ENCODE measurements around the gene ATP5PD.
"Not testable (repeated sequence)": the region's sequence is repeated elsewhere in the genome, so short reads cannot be mapped to it uniquely, and the experiment has no call there.

The ATP5PD gene

GRCh38 chr17:75077072-75077495, 30.3 kb upstream of the ATP5PD start:
- DNase-seq = no peak

DNA sequence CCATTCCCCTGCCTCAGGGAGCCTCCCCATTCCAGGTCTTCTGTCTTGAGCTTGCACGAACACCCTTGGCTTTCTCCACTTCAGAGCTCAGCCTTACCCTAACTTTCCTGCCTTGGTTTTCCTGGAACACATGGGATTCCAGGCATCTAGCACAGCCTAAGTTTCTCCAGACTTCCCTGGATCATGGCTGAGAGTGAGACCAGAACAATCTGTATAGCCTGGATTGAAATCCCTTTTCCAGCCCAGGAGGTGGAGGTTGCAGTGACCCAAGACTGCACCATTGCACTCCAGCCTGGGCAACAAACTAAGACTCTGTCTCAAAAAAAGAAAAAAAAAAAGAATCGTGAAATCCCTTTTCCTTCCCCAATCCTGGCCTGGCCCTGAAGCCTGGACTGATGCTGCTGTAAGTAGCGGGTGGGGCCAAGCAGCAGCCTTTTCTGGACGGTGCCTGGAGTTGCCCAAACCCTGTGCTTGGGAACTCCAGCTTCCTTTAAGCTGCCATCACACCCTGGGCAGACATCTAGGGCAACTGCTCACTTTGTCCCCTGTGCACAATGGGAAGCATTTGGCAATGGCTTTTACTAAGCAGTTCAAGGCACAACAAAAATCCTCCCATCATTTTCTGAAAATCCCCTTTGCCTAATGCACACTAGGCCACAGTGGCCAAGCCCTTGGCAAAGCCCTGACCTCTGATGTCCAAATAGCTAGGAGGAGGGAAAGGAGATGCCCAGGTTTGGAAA, 29.0 kb upstream of the ATP5PD start:
- no peak for DNase-seq

GRCh38 chr17:75074532-75074931, 27.8 kb upstream of the ATP5PD start:
- no peak for DNase-seq

DNA sequence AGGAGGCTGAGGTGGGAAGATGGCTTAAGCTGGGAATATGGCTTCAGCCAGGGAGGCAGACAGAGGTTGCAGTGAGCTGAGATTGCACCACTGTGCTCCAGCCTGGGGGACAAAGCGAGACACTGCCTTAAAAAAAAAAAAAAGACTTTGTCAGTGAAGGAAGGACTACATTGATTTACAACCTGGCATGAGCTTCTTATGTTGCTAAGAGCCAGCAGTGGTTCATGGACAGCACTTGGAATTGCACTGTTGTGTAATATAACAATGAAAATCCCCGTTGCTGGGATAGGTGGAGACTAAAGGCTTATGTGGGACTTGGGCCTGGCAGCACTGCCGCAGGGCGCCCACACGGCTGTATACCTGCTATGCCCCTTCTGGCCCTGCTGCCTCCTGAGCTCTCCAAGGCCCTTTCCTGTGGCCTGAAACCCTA, 26.9 kb upstream of the ATP5PD start:
- DNase-seq = no peak

- DNase-seq = not testable (repeated sequence)
These were observed 26.1 kb upstream of the ATP5PD start for GRCh38 chr17:75072909-75073308.

DNA sequence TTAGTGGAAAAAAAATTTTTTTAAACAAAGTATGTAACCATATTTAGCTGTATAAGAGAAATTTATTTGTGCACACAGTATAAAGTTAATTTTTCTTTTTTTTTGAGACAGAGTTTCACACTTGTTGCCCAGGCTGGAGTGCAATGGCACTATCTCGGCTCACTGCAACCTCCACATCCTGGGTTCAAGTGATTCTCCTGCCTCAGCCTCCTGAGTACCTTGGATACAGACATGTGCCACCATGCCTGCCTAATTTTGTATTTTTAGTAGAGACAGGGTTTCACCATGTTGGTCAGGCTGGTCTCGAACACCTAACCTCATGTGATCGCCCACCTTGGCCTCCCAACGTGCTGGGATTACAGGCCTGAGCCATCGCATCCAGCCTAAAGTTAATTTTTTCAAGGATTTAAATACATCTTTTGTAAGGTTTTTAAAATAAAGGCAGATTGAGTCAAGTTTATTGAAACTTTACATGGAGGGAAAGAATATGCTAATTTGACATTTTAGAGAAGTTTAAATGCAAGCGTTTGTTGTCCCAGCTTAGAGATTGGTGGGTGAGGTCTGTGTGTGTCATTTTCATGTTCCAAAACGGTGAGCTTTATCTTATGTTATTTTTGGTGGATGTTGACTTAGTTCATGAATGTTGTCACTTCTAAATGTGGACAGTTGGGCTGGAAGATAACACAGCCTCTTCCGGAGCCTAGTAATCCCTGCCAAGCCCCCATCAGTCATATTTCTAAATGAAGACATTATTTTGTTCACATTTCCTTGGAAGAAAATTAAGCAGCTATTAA, 24.9 kb upstream of the ATP5PD start:
- DNase-seq = not testable (repeated sequence)

GRCh38 chr17:75069783-75070182, 23.0 kb upstream of the ATP5PD start:
- DNase-seq = no peak

- DNase-seq = no peak
These were observed 22.0 kb upstream of the ATP5PD start for GRCh38 chr17:75068750-75069149.

DNA sequence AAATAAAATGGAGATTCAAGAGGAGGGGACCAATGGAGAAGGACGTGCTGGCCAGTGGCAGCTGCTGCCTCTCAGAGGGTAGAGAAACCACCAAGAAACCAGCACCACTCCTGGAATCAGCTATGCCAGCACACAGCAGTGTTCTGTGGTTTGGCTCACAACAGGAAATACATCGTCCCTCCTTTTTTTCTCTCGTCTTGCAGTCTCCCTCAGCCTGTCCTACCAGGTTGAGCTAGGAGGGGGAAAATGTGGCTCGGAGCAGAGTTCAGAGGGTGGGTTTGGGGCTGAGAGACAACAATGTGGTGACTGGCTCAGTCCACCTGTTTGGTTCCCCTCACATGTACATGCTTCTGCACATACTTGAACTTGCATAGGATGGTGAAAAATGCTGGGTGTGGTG, 21.1 kb upstream of the ATP5PD start:
- DNase-seq = no peak

DNA sequence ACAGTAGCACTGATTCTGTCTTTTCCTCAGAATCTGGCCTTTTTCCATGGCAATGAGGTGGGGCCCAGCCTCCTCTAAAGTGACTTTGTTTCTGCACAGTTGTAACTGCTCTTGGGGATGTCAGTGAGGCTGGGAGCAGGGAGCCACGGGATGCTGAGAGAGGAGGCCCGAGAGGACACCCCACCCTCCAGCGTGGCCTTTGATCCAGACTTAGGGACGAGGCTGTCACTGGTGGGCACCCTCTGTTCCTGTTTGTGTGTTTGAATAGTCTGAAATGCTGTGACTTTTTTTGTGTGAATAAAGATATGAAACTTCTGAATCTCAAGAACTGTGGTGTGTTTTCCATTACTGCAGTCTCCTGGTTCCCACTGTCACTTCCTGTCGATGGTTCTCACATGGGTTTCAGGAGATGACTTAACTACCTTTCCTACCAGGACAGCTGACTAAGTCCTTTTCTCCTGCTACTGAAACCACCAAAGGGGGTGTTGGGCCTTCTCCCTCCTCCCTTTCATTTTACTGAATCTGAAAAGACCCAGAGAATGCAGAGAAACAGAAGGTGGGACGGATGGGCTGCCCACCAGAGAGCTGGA, 18.9 kb upstream of the ATP5PD start:
- no peak for DNase-seq

GRCh38 chr17:75064867-75065561, 18.2 kb upstream of the ATP5PD start:
- DNase-seq = no peak

GRCh38 chr17:75064460-75064859, 17.7 kb upstream of the ATP5PD start:
- DNase-seq = no peak

GRCh38 chr17:75064040-75064439, 17.3 kb upstream of the ATP5PD start:
- DNase-seq = no peak

GRCh38 chr17:75063626-75064025, 16.9 kb upstream of the ATP5PD start:
- no peak for DNase-seq

DNA sequence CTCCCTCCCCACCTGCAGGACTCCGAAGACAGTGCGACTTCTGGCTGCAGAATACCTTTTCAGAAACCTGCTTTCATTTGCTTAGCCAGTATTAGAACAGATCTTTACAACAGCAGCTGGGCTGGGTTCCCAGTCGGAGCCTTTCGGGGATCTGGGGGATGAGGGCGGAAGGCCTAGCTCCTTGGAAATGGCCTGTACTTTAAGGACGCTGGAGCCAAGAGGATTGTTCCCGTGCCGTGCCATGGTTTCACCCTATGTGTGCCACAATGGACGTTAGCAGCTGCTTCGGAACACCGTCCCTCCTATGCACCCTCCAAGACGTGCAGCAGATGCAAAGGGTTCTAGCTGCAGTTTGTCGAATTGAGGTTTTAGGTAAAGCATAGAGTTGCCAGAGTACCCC, 16.4 kb upstream of the ATP5PD start:
- no peak for DNase-seq

- no peak for DNase-seq
These were observed 14.8 kb upstream of the ATP5PD start for GRCh38 chr17:75061618-75062017.

GRCh38 chr17:75061055-75061438, 14.3 kb upstream of the ATP5PD start:
- no peak for DNase-seq

GRCh38 chr17:75060434-75061054, 13.8 kb upstream of the ATP5PD start:
- DNase-seq = no peak

DNA sequence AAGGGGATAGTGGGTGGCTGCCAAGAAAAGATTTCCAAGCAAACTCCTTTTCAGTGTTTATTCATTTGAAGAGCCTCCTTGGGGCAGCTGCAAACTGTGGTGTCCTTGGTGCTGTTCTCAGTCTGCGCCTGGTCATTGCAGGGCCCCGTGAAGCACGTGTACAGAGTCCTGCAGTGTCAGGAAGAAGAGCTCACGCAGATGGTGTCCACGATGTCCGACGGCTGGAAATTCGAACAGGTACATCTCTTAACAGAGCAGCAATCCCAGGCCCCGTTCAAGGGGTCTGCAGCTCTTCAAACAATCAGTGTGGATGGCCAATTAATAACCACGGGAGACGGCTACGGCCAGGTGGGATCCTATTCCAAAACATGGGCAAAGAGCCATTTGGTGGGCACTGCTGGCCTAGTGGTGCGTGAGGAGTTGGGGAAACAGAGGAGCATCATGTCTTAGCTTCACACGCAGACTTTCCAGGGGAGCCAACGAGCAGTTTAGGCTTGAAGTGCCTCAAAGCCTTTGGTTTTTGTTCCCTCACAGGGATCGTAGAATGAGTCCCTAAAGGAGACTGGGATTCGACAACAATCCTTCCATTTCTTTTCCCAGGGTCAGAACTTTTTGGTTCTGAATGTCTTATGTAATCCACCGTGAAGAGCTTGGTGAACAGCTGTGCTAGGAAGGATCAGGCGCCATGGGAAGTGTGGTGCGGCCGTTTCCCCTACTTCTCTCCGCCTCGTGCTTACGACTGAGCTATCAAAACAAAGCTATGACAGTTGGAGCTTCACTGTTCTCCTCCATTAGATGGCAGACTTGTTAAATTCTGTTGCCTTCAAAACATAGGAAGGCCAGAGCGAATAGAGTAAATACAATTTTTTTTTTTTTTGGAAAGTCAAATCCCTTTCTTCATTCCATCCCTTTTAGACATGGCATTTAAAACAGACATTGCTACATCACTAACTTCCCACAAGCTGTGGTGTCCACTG, 12.9 kb upstream of the ATP5PD start:
- DNase-seq = peak in 1 of 2 experiments; percentile 59

DNA sequence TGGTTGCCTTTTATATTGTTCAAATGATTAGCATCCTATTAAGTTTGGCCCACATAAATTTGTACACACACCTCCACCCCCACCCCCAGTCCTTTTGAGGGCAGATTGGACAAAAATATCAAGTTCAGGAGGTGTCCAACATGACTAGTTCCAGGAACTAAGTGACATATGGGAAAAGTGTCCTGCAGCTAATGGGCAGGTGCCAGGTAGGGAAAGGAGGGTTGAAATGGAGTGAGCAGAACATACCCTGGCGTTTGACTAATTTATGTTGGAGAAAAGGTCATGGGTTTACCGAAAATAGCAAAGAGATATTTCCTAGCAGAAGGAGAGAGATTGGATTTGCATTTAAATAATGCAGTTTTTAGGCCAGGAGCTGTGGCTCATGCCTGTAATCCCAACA, 5.2 kb upstream of the ATP5PD start:
- DNase-seq = peak; percentile 80 to 98

GRCh38 chr17:75049706-75050105, 2.9 kb upstream of the ATP5PD start:
- DNase-seq = no peak

DNA sequence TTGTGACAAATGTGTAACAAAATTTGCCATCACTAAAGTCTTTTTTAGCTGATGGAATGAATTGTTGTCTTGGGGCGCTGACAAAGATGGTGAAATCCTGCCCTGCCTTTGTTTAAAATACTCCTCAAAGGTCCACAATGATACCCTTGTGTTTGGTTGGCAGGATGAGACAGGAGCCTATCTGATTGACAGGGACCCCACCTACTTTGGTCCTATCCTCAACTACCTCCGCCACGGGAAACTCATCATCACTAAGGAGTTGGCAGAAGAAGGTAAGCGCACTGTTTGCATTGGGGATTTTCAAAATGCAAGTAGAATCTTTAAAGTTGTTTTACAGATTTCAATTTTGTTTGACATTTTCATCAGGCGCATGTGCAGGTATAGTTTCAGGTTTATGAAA, 2.3 kb upstream of the ATP5PD start:
- DNase-seq = no peak

All from cerebellar nuclear complex (tissue), 1 donor.